Natural killer cell (primary cell): ENCODE results near the gene SLC25A6. TPM values are rescaled to one million over a fixed set of nuclear protein-coding genes. Genes with fewer than 3 reads are reported as not detected.
"Not testable (repeated sequence)": the region's sequence is repeated elsewhere in the genome, so short reads cannot be mapped to it uniquely, and the experiment has no call there.

ENCODE experiments used
- ATAC-seq, 3 donors: fragments of 150-1000 bp in 2 of 3; fragments of 200-7000 bp in 1 of 3; cut with Tn5 transposase; 1 replicate in 1 of 3; 2 replicates in 2 of 3; pipeline ENCODE4 v1.10.0; 2021; ENCODE audit warnings: mild to moderate bottlenecking in 2 of 3, moderate library complexity in 2 of 3
- DNase-seq, 2 donors: peaks; one replicate each; pipeline versions ENCODE4 v3.0.0 to v3.0.0-alpha.2; 2013 to 2021; ENCODE audit warnings: mixed read lengths in 1 of 2
- H3K27ac ChIP-seq: one replicate; pipeline ENCODE4 v1.5.1; 2013; ENCODE audit warnings: mild to moderate bottlenecking, low read length
- H3K27me3 ChIP-seq: one replicate; pipeline ENCODE4 v1.6.1; 2013; ENCODE audit warnings: low read length; ENCODE audit not compliant: control insufficient read depth, insufficient read depth
- H3K36me3 ChIP-seq: one replicate; pipeline ENCODE4 v1.6.1; 2013; ENCODE audit warnings: low read length; ENCODE audit not compliant: control insufficient read depth, insufficient read depth
- H3K4me1 ChIP-seq: one replicate; pipeline ENCODE4 v1.6.1; 2013; ENCODE audit warnings: low read length; ENCODE audit not compliant: control insufficient read depth, insufficient read depth
- H3K4me3 ChIP-seq: one replicate; pipeline ENCODE4 v1.5.1; 2013; ENCODE audit warnings: low read length
- H3K9me3 ChIP-seq: one replicate; pipeline ENCODE4 v1.6.1; 2013; ENCODE audit warnings: low read length; ENCODE audit not compliant: control insufficient read depth, insufficient read depth
- H3K27ac Mint-ChIP-seq, 2 donors: one replicate each; pipeline ENCODE4 v1.8.0; 2022; ENCODE audit warnings: mild to moderate bottlenecking in 2 of 2, mixed read lengths in 2 of 2, moderate library complexity in 1 of 2
- H3K27me3 Mint-ChIP-seq, 2 donors: one replicate each; pipeline ENCODE4 v1.8.0; 2022; ENCODE audit warnings: low read depth in 2 of 2, mixed read lengths in 2 of 2
- H3K36me3 Mint-ChIP-seq: one replicate; pipeline ENCODE4 v1.8.0; 2022; ENCODE audit warnings: mixed read lengths
- H3K4me1 Mint-ChIP-seq, 2 donors: one replicate each; pipeline ENCODE4 v1.8.0; 2022; ENCODE audit warnings: mixed read lengths in 2 of 2
- H3K4me3 Mint-ChIP-seq: one replicate; pipeline ENCODE4 v1.8.0; 2022; ENCODE audit warnings: mild to moderate bottlenecking, moderate library complexity, mixed read lengths
- H3K9me3 Mint-ChIP-seq, 2 donors: one replicate each; pipeline ENCODE4 v1.8.0; 2022; ENCODE audit warnings: mixed read lengths in 2 of 2
- WGBS: methylation state at CpG from one replicate; pipeline ENCODE4 v1.1.7; 2013; ENCODE audit warnings: missing lambda C conversion rate; ENCODE audit not compliant: insufficient coverage; 5-methylcytosine and 5-hydroxymethylcytosine counted together
- intact Hi-C: fragments of 100-400 bp; cut with micrococcal nuclease; formaldehyde crosslinking; loops from one replicate; pipeline ENCODE4 v1.14.2; 2022
- total RNA-seq, 4 donors: library from RNA; stranded (reverse); fragments of 120-200 nt in 1 of 4; gene quantifications; one replicate each; pipeline versions ENCODE4 v1.2.3 to v1.2.4, GENCODE V29; 2013 to 2022
- TF ChIP-seq, protein P1 (sequence below): fragments of 200-600 bp; IDR thresholded peaks from one replicate; pipeline ENCODE4 v1.8.0; 2022; ENCODE audit warnings: antibody characterized with exemption

The SLC25A6 gene
- total RNA-seq, 3 donors from 2014 or later (not counting 1 experiment from before 2014, with no cell fraction given): 157 to 197 (median 178) TPM

DNA sequence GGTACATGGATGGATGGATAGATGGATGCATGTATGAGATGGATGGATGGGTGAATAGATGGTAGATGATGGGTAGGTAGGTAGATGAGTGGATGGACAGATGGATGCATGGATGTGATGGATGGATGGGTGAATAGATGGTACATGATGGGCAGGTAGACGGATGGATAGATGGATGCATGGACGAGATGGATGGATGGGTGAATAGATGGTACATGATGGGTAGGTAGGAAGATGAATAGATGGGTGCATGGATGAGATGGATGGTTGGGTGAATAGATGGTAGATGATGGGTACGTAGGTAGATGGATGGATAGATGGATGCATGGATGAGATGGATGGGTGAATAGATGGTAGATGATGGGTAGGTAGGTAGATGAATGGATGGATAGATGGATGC, 12.0 kb upstream of the SLC25A6 start:
- 98% methylated on average over 3 of the region's 3 CpGs for WGBS
- H3K4me1 Mint-ChIP-seq, H3K36me3 Mint-ChIP-seq, H3K4me1 ChIP-seq, H3K27ac Mint-ChIP-seq, H3K4me3 Mint-ChIP-seq, H3K27me3 ChIP-seq, H3K9me3 Mint-ChIP-seq, DNase-seq, H3K27me3 Mint-ChIP-seq, ATAC-seq, intact Hi-C loops, H3K27ac ChIP-seq, H3K4me3 ChIP-seq, H3K9me3 ChIP-seq: not testable (repeated sequence)
- peaks cover 57% of the 10 kb centered on the region for H3K36me3 ChIP-seq

DNA sequence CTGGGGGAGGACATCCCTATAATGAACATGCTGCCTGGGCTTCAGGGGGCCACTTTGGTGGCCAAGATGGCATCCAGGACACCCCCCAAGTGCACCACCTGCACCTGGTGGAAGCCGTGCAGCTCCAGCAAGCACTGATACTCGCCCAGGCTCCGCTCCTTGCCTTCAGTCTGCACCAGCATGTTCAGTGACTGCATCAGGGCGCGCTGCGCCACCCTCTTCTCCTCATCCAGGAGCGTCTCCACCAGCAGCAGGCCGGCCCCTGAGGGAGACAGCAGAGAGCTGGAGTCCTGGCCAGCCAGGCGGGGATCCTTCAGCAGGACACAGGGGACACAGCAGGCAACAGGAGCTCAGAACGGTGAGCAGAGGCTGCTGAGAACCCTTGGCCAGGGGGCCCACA, 11.3 kb upstream of the SLC25A6 start:
- intact Hi-C loops: no loop called here
- H3K4me3 ChIP-seq: no peak overlapping the region

DNA sequence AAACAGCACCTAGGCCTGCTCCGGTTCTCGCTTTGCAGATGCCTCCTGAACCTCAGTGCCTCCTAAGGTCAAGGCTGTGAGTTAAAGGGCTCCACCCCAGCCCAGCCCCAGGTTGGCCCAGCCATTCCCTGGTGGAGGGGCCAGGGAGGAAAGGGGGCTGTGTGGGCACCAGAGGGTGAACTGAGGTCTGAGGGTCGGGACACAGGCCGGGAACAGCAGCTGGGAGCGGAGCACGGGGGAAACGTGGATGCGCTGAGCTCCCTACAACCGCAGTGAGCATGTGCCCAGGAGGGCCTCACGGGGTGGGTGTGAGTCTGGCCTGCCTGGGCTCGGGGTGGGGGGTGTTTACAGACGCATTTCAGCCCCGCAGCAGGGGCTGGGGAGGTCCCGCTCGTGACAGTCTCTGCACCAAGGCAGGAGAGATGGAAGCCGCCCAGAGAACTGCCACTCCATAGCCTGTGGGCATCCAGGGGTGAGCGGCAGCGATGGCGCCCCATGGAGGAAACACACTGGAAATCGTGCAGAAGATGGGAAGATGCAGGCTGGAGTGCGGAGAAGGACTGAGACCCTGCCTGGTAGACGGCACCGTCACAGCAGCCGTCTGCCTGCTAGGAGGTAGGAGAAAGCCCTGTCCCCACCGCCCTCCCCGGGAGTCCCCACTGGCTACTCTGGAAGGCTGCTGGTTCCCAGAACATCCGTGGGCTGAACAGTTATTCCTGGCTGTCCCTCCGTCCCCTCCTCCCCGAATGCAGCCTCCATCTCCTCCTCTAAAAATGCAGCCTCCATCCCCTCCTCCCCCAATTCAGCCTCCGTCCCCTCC, 9.9 kb upstream of the SLC25A6 start:
- DNase-seq (no peak), ATAC-seq (no peak)
- Histone ChIP-seq H3K4me3 (no peak overlapping the region), H3K36me3 (peaks cover 46% of the 10 kb centered on the region), H3K4me1 (no peaks in the 10 kb centered on the region), H3K9me3 (no peaks in the 10 kb centered on the region), H3K27ac (no peak overlapping the region), H3K27me3 (no peaks in the 10 kb centered on the region)
- no peaks in the 10 kb centered on the region for H3K4me1 Mint-ChIP-seq
- intact Hi-C loops: no loop called here
- WGBS: 97% methylated on average over 30 of the region's 30 CpGs
- H3K27ac Mint-ChIP-seq: no peak overlapping the region
- no peaks in the 10 kb centered on the region for H3K36me3 Mint-ChIP-seq
- TF ChIP-seq, protein P1, sequence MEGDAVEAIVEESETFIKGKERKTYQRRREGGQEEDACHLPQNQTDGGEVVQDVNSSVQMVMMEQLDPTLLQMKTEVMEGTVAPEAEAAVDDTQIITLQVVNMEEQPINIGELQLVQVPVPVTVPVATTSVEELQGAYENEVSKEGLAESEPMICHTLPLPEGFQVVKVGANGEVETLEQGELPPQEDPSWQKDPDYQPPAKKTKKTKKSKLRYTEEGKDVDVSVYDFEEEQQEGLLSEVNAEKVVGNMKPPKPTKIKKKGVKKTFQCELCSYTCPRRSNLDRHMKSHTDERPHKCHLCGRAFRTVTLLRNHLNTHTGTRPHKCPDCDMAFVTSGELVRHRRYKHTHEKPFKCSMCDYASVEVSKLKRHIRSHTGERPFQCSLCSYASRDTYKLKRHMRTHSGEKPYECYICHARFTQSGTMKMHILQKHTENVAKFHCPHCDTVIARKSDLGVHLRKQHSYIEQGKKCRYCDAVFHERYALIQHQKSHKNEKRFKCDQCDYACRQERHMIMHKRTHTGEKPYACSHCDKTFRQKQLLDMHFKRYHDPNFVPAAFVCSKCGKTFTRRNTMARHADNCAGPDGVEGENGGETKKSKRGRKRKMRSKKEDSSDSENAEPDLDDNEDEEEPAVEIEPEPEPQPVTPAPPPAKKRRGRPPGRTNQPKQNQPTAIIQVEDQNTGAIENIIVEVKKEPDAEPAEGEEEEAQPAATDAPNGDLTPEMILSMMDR: no peak
- H3K4me3 Mint-ChIP-seq: no peak overlapping the region
- no peaks in the 10 kb centered on the region for H3K9me3 Mint-ChIP-seq
- H3K27me3 Mint-ChIP-seq: no peaks in the 10 kb centered on the region

More for the DNA sequence above, 11.3 kb upstream of the SLC25A6 start:
- H3K4me3 Mint-ChIP-seq: no peak overlapping the region
- 99% methylated on average over 10 of the region's 10 CpGs for WGBS
- H3K27ac Mint-ChIP-seq: no peak overlapping the region
- Histone ChIP-seq H3K27ac (no peak overlapping the region), H3K27me3 (no peaks in the 10 kb centered on the region), H3K36me3 (peaks cover 57% of the 10 kb centered on the region), H3K4me1 (no peaks in the 10 kb centered on the region), H3K9me3 (no peaks in the 10 kb centered on the region)
- ATAC-seq: no peak
- H3K36me3 Mint-ChIP-seq: no peaks in the 10 kb centered on the region
- DNase-seq: no peak
- H3K27me3 Mint-ChIP-seq: no peaks in the 10 kb centered on the region
- H3K4me1 Mint-ChIP-seq: no peaks in the 10 kb centered on the region
- no peaks in the 10 kb centered on the region for H3K9me3 Mint-ChIP-seq
- TF ChIP-seq, protein P1: no peak

DNA sequence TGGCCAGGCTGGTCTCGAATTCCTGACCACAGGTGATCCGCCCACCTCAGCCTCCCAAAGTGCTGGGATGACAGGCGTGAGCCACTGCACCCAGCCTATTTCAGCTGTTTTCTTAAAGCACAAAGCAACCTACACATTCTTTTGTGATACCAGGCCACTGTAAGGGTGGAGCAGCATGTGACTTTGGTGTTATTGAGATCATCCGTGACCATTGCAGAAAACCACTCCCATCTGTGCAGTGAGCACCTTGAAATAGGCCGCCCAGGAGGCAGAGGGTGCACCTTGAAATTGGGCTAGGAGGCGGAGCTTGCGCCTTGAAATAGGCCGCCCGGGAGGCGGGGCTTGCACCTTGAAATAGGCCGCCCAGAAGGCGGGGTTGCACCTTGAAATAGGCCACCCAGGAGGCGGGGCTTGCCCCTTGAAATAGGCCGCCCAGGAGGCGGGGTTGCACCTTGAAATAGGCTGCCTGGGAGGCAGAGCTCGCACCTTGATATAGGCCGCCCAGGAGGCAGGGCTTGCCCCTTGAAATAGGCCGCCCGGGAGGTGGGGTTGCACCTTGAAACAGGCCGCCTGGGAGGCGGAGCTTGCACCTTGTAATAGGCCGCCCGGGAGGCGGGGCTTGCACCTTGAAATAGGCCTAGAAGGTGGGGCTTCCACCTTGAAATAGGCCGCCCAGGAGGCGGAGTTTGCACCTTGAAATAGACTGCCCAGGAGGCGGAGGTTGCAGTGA, 9.0 kb upstream of the SLC25A6 start:
- TF ChIP-seq, protein P1: no peak
- Mint-ChIP-seq H3K4me1 (peaks cover 0 to 4% of the 10 kb centered on the region in 2 donors), H3K9me3 (no peaks in the 10 kb centered on the region), H3K4me3 (no peak overlapping the region), H3K27ac (no peak overlapping the region), H3K36me3 (no peaks in the 10 kb centered on the region), H3K27me3 (no peaks in the 10 kb centered on the region)
- peaks cover 37% of the 10 kb centered on the region for H3K36me3 ChIP-seq
- no peaks in the 10 kb centered on the region for H3K27me3 ChIP-seq
- DNase-seq: no peak
- no peak for ATAC-seq
- no peaks in the 10 kb centered on the region for H3K4me1 ChIP-seq
- no peak overlapping the region for H3K27ac ChIP-seq
- H3K4me3 ChIP-seq: no peak overlapping the region
- H3K9me3 ChIP-seq: no peaks in the 10 kb centered on the region
- 89% methylated on average over 27 of the region's 27 CpGs for WGBS
- intact Hi-C loops: no loop called here
